GM12891 (cell line): Measurements from ENCODE around the gene KLF3.

ENCODE experiments used
- DNase-seq: peaks from one replicate; pipeline ENCODE4 v3.0.0; 2011; ENCODE audit warnings: low spot score; ENCODE audit not compliant: insufficient read length
- FAIRE-seq: peaks from 2 replicates; lab custom pipeline; 2011; peaks lifted over from hg19 to GRCh38; lab: Jason Lieb, UNC
- PAX5 ChIP-seq: IDR thresholded peaks from 2 replicates; pipeline ENCODE4 v1.6.1; 2011; ENCODE audit warnings: low read length, moderate library complexity, mild to moderate bottlenecking; ENCODE audit not compliant: insufficient read depth, severe bottlenecking
- POLR2A ChIP-seq: IDR thresholded peaks from 2 replicates; pipeline ENCODE4 v1.6.1; 2011; ENCODE audit warnings: low read depth, low read length, control low read depth
- POLR2AphosphoS5 ChIP-seq: IDR thresholded peaks from 2 replicates; pipeline ENCODE4 v1.6.1; 2011; ENCODE audit warnings: low read depth, low read length, control low read depth
- POU2F2 ChIP-seq: IDR thresholded peaks from 2 replicates; pipeline ENCODE4 v1.6.1; 2011; ENCODE audit warnings: low read depth, mild to moderate bottlenecking, control low read depth, low read length, moderate library complexity
- SPI1 ChIP-seq: IDR thresholded peaks from 2 replicates; pipeline ENCODE4 v1.6.1; 2011; ENCODE audit warnings: low read depth, low read length, control low read depth
- TAF1 ChIP-seq: IDR thresholded peaks from 2 replicates; pipeline ENCODE4 v1.6.1; 2011; ENCODE audit warnings: low read depth, low read length, control low read depth

Gene KLF3

DNA sequence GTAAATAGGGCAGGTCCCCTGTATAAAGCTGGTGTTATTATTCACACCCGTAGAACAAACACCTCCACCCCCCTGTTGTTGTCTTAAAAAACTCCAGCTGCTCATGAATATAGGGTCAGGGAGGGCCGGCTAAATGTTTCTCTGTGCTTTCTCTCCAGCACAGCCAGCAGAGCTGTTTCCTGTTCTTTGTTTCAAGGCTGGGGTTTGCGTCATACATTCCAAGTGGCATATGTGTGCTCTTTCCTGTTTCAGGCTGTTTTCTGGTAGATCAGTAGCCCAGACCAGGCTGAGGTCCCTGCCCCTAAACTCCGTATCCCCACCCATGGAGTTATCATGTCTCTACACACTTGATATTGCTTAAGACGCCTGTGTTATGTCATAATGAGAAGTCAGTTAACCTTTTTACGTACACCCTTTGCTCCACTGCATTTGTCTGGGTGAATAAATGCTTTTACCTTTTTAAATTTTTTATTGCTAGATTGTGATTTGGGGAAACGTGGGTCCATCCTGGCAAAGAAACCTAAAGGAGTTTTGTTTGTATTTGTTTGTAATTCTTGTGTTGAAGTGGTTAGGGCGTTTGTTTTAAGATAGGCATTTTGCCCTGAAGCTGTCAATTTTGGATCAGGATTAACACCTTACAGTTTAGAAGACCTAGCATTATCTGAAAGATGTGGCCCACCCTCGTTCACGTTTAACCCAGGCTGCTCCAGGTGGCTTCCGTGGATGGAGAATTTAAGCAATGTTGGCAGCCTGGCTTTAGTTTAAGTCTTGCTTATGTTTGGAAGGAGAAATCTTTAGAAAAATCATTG, 3.3 kb downstream of the KLF3 start:
- TF ChIP-seq PAX5 (no peak), POU2F2 (peak; percentile 43; the same call in 1 of the 2 replicates), POLR2AphosphoS5 (peak; percentile 34; the same call in 1 of the 2 replicates)
- DNase-seq (no peak), FAIRE-seq (peak; percentile 78)

DNA sequence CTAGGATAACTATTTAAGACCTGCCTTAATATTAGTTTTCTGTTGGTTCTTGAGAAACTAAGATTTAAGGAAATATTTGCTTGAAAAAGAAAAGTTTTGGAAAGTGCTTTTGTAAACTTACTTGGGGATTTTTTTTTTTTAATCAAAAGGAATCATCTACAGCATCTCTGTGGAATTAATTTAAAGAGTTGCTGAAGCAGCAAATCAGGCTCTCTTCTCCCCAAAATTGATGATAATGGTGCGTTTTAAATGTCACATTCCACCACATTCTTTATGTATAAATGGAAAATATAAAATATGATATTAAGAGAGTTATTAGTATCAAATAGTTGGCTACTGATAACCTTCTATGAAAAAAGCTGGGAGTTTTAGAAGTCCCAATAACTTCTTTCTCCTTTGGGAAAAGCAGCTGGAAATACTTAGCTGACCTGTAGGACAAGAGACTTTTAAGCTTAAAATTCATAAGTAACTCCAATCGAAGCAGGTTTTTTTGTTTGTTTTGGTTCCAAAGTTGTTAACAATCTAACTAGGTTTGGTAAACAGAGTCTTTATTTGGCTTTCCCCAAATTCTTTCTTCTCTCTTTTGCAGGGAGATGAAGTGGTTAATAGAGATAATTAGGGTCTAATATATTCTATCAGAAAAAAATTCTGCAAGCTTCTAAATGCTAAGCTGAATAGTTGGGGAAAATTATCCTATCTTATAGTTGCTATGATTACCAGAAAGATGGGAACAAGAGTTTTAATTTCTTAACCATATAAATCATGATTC, 4.4 kb downstream of the KLF3 start:
- DNase-seq (no peak), FAIRE-seq (no peak)
- TF ChIP-seq TAF1 (no peak), POLR2A (no peak), PAX5 (no peak), POLR2AphosphoS5 (no peak), POU2F2 (no peak), SPI1 (no peak)

DNA sequence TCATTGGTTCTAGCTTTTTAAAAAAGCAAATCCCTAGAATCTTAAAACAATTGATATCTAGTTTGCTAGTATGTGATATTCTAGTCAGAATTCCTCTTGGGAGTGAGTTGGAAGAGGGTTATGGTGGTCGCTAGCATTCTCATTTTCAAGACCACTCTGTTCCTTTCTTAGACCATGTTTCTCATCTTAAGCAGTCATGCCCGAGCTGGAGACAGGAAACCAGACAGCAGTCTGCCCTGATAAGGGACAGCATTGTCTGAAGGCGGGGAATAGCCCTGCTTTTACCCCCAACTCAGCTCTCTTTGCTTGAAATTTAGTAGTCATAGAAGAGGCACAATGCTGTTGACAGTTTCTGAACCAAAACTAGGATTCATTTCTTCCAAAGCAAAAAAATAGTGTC, 5.2 kb downstream of the KLF3 start:
- DNase-seq (no peak), FAIRE-seq (peak; percentile 57)
- TF ChIP-seq PAX5 (no peak), SPI1 (no peak), POLR2A (no peak), POU2F2 (no peak), TAF1 (no peak), POLR2AphosphoS5 (no peak)

DNA sequence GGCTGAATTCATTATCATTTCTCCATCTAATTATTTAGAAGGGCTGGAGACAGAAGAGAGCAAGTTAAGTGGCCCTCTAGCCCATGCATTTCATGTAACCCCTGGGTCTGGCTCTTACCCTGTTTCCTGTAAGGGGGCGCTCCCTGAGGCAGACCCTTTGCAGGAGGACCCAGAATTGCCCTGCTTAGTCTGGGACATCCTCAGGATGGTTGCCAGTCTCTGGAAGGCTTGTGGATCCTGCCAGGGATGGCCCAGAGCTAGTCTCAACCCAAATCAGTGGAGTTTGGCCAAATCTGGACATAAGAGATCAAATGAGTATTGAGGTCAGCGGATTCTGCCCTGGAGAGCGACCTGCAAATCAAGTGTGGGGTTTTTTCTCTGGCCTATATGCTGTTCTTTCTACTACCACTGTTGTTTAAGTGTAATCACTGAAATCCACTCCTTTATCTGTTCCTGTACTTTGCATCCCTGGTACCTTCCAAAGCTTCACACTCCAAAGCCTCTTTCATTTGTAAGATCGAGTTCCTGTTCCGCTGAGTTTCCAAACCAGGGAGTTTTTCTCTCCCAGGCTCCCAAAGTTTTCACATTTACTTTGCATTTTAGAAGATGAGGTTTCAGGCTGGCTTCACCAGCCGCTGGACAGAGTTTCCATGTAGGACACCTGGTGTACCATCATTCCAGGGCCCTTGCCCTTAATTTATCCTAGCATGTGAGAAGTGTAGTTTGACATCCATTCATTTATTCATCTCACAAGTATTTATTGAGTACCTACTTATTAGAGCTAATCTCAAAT, 6.3 kb downstream of the KLF3 start:
- no peak for TF ChIP-seq SPI1
- FAIRE-seq (peak; percentile 20), DNase-seq (no peak)

DNA sequence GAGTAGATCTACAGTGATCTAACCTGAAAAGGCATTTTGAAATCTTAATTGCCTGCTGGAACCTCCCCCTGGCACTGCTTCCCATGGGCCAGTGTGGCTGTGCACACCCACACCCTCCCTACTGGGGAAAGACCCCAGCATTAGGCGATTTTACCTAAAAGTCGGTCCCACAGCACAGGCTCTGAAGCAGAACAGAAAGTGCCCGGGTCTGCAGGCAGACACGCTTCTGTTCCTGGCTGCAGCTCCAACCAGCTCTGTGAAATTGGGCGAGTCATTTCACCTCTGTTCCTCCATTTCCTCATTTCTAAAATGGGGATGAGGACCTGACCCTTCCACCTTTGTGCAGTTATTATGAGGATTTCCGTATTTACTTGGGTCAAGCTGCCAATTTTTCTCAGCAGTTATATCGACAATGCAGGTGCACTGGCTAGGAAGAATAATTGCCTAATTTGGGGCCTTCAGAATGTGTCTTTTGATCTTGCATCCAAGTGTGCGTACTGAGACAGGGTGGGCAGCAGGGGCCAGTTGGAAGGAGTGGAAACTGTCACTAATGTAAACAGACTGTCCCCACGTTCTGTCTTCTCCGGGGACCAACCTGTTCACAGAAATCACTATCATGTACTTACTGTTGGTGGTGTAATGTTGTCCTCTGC, 7.1 kb downstream of the KLF3 start:
- DNase-seq (no peak), FAIRE-seq (peak; percentile 90)
- TF ChIP-seq POLR2AphosphoS5, result peak; percentile 46; the same call in 1 of the 2 replicates
- TF ChIP-seq TAF1, result no peak
- TF ChIP-seq PAX5, result peak; percentile 61
- peak; percentile 91 for TF ChIP-seq SPI1
- TF ChIP-seq POLR2A, result no peak
- TF ChIP-seq POU2F2, result no peak

DNA sequence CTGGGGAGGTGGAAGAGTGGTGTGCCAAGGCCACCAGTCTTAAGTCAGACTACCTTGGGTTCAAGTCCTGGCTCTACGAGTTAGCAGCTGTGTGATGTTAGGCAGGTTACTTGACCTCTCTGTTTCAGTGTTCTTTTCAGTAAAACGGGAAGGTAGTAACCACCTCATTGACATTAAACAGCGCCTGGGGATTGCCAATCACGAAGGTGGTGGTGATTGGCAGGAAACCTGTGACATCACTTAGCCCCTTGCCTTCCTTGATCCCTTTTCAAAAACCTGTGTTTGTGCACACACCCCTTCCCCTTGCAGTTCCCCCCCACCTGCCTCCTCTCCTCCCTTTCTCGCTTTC, 7.6 kb downstream of the KLF3 start:
- DNase-seq (no peak), FAIRE-seq (no peak)
- TF ChIP-seq PAX5 (no peak), POU2F2 (no peak), POLR2AphosphoS5 (no peak), POLR2A (no peak), SPI1 (no peak), TAF1 (no peak)

DNA sequence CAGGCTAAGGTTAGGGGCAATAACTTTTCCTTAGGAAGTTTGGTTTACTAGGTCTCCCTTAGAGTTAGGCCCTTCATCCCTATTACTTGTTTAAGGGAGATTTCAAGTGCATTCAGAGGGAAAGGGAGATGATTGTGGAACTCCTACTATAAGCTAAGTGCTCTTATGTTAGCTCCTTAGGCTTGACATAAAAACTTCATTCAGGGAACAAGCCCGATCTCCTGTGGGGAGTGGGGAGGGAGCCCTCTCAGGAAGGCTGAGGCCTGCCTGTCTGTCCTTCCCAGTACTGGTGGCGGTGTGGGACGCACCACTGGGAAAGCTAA, 8.0 kb downstream of the KLF3 start:
- DNase-seq (no peak), FAIRE-seq (no peak)
- TF ChIP-seq POU2F2, result no peak
- no peak for TF ChIP-seq TAF1
- no peak for TF ChIP-seq PAX5
- TF ChIP-seq SPI1, result no peak
- TF ChIP-seq POLR2AphosphoS5, result no peak
- no peak for TF ChIP-seq POLR2A

DNA sequence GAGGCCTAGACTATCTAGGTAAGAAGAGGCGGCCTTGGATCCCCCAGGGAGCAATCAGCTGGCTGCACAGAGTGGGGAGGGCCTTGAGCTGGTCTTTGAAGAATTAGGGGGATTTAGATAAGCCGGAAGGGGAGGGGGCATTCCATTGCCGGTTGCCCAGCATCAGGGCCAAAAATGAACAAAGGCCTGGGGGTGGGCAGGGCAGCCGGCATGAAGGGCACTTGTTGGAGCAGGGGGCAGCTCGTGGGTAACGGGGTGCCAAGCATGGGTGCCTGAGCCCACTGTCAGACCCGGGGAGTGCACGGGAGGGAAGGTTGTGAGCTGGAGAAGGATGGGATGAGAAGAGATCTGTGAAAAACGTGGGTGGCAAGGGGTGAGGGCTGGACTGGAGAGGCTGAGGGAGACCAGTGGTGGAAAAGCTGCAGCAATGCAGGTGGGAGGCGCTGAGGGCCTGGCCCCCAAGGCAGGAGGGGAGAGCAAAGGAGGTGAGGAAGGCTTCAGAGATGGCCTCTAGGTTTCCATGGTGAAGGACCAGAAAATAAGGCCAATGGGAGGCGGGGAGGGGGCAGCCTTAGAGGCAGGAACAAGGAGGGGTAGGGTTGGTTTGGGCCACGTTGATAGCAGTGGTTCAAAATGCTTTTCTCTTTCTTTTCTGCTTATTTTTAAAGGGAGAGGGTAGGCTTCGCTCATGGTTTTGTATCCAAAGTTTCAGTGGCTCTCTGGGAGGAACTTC, 8.6 kb downstream of the KLF3 start:
- FAIRE-seq (no peak), DNase-seq (no peak)
- TF ChIP-seq POLR2A (no peak), POLR2AphosphoS5 (no peak), SPI1 (no peak), POU2F2 (no peak), TAF1 (no peak), PAX5 (no peak)
